Endometrial microvascular endothelial cells (primary cell): ENCODE results near the gene GABRA6. TPM values are rescaled to one million over a fixed set of nuclear protein-coding genes. Genes with fewer than 3 reads are reported as not detected.

Experiments
- in situ Hi-C: cut with HindIII; loops from 2 replicates; pipeline ENCODE4 v1.10.0; 2017; ENCODE audit warnings: low sequenced_read_pairs, low pct_unique_long_range_greater_than_20kb; ENCODE audit errors: inconsistent ontology term
- total RNA-seq: library from RNA; depleted of rRNA; stranded (reverse); fragments of >200 nt; gene quantifications from one replicate; pipeline ENCODE4 v1.2.3, GENCODE V29; 2015; ENCODE audit errors: inconsistent ontology term

GABRA6 gene
- total RNA-seq, 1 donor from 2014 or later = not detected

- in situ Hi-C loops = no loop called here
These were observed 58.8 kb downstream of the GABRA6 start for GRCh38 chr5:161744276-161744675.

GRCh38 chr5:161745392-161745791 is 59.9 kb downstream of the GABRA6 start:
- in situ Hi-C loops = no loop called here

GRCh38 chr5:161751265-161751664 is 65.7 kb downstream of the GABRA6 start:
- in situ Hi-C loops = no loop called here

Other genes starting within 250 kb of the GABRA6 start
- gene GABRB2, start 139.0 kb upstream of the GABRA6 start, total RNA-seq = not detected
- gene GABRA1, start 162.4 kb downstream of the GABRA6 start, total RNA-seq = not detected